MCF 10A (cell line): Measurements from ENCODE around the gene TRIM62. TPM values are rescaled to one million over a fixed set of nuclear protein-coding genes. Genes with fewer than 3 reads are reported as not detected.

Experiments
- BruUV-seq: library from RNA; stranded (reverse); fragments of 400-500 nt; replicated peaks from 2 replicates; lab custom pipeline; 2021; lab: Mats Ljungman, UMichigan
- CTCF ChIA-PET: fragments of 300-600 bp; sonication (Branson Sonifier 250); formaldehyde crosslinking; extraction: SDS; loops from one replicate; lab custom pipeline; 2021; ENCODE audit warnings: antibody characterized with exemption, inconsistent platforms; lab: Yijun Ruan, JAX
- POLR2A ChIA-PET: fragments of 300-600, 350-650 bp; sonication (Branson Sonifier 250); formaldehyde crosslinking; extraction: SDS; loops from one replicate; lab custom pipeline; 2020; ENCODE audit warnings: antibody characterized with exemption, inconsistent platforms; lab: Yijun Ruan, JAX
- DNase-seq: peaks from one replicate; pipeline ENCODE4 v3.0.0-alpha.2; 2018; ENCODE audit not compliant: unreplicated experiment
- H3K27ac Mint-ChIP-seq: one replicate; pipeline ENCODE4 v1.8.0; 2022; ENCODE audit warnings: mild to moderate bottlenecking, low read depth, mixed read lengths; ENCODE audit not compliant: unreplicated experiment
- H3K27me3 Mint-ChIP-seq: one replicate; pipeline ENCODE4 v1.8.0; 2022; ENCODE audit warnings: mixed read lengths; ENCODE audit not compliant: insufficient read depth, unreplicated experiment
- H3K36me3 Mint-ChIP-seq: one replicate; pipeline ENCODE4 v1.8.0; 2022; ENCODE audit warnings: mild to moderate bottlenecking, moderate library complexity, mixed read lengths; ENCODE audit not compliant: insufficient read depth, unreplicated experiment
- H3K4me1 Mint-ChIP-seq: one replicate; pipeline ENCODE4 v1.8.0; 2022; ENCODE audit warnings: mixed read lengths; ENCODE audit not compliant: insufficient read depth, unreplicated experiment
- H3K4me3 Mint-ChIP-seq: one replicate; pipeline ENCODE4 v1.8.0; 2022; ENCODE audit warnings: mild to moderate bottlenecking, moderate library complexity, mixed read lengths; ENCODE audit not compliant: unreplicated experiment
- H3K9me3 Mint-ChIP-seq: one replicate; pipeline ENCODE4 v1.8.0; 2022; ENCODE audit warnings: mixed read lengths; ENCODE audit not compliant: unreplicated experiment
- intact Hi-C: fragments of 100-400 bp; cut with micrococcal nuclease; formaldehyde crosslinking; loops from 2 replicates; pipeline ENCODE4 v1.14.1; 2022
- total RNA-seq: library from RNA; stranded (reverse); gene quantifications from 2 replicates; pipeline ENCODE4 v1.2.3, GENCODE V29; 2022
- TF ChIP-seq, protein P1 (sequence below): fragments of 200-600 bp; IDR thresholded peaks from one replicate; pipeline ENCODE4 v1.8.0; 2022; ENCODE audit warnings: antibody characterized with exemption, mild to moderate bottlenecking; ENCODE audit not compliant: unreplicated experiment

The TRIM62 gene
- total RNA-seq, 1 experiment from 2014 or later, result 2.4 TPM

GRCh38 chr1:33173091-33173490 is 8.8 kb downstream of the TRIM62 start:
- intact Hi-C loops, result no loop called here
- H3K27ac Mint-ChIP-seq, result no peak overlapping the region
- no TSS peak for BruUV-seq
- TF ChIP-seq, protein P1, sequence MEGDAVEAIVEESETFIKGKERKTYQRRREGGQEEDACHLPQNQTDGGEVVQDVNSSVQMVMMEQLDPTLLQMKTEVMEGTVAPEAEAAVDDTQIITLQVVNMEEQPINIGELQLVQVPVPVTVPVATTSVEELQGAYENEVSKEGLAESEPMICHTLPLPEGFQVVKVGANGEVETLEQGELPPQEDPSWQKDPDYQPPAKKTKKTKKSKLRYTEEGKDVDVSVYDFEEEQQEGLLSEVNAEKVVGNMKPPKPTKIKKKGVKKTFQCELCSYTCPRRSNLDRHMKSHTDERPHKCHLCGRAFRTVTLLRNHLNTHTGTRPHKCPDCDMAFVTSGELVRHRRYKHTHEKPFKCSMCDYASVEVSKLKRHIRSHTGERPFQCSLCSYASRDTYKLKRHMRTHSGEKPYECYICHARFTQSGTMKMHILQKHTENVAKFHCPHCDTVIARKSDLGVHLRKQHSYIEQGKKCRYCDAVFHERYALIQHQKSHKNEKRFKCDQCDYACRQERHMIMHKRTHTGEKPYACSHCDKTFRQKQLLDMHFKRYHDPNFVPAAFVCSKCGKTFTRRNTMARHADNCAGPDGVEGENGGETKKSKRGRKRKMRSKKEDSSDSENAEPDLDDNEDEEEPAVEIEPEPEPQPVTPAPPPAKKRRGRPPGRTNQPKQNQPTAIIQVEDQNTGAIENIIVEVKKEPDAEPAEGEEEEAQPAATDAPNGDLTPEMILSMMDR, result no peak
- DNase-seq, result no peak
- no peak overlapping the region for H3K4me3 Mint-ChIP-seq
- POLR2A ChIA-PET, result interaction anchor here (0.6 to 0.9 kb wide), 3 partner anchors 13 to 46 kb away, joined by 3 read pairs; no protein-coding TSS in a partner anchor
- CTCF ChIA-PET, result interaction anchor here (0.7 to 1.1 kb wide), 3 partner anchors 38 to 369 kb away, joined by 3 to 4 read pairs (median 3); no protein-coding TSS in a partner anchor
- peaks cover 6% of the 10 kb centered on the region for H3K4me1 Mint-ChIP-seq
- H3K36me3 Mint-ChIP-seq, result no peaks in the 10 kb centered on the region
- no peaks in the 10 kb centered on the region for H3K27me3 Mint-ChIP-seq
- H3K9me3 Mint-ChIP-seq, result no peaks in the 10 kb centered on the region

DNA sequence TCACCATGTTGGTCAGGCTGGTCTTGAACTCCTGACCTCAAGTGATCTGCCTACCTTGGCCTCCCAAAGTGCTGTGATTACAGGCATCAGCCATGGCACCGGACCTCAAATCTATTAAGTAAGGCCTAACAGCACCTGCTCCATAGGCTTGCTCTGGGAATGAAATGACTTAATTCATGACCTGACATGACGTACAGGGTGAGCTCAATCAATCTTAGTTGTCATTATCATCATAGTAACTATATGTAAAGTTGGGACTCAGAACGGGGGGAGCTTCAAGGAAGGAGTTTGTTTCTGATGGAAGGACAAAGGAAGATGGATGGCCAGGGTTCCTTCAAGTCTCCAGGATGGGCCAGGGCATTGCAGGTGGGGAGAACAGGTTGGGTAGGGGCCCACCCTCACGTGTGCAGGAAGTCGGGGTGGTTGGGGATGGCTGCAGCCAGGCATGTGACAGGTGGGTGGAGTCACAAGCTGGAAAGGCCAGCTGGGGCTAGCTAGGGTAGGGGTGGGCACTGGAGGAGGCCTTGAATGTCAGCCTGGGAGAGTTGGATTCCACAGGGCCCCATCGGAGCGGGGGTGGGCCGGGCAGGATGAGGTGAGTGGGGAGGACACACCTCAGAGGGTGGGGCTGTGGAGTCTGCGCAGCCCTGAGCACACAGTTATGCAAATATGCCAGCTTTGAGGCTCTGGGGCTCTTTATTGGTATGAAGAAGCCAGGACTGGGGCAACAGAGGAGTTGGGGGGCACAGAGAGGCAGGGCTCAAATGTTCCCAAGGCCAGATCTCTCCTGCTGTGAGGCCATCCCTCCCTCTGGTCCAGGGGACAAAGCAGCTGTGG is 9.6 kb downstream of the TRIM62 start:
- BruUV-seq, result no TSS peak
- H3K27ac Mint-ChIP-seq, result no peak overlapping the region
- DNase-seq, result no peak
- POLR2A ChIA-PET, result interaction anchor here (0.6 kb wide), 2 partner anchors 11 to 14 kb away, joined by 3 read pairs; no protein-coding TSS in a partner anchor
- H3K36me3 Mint-ChIP-seq, result no peaks in the 10 kb centered on the region
- CTCF ChIA-PET, result interaction anchor here (0.6 to 1.7 kb wide), 5 partner anchors 9 to 284 kb away, joined by 3 to 4 read pairs (median 3); partner anchors contain the start of gene TRIM62
- TF ChIP-seq, protein P1, result no peak
- H3K9me3 Mint-ChIP-seq, result no peaks in the 10 kb centered on the region
- no peak overlapping the region for H3K4me3 Mint-ChIP-seq
- peaks cover 6% of the 10 kb centered on the region for H3K4me1 Mint-ChIP-seq
- no peaks in the 10 kb centered on the region for H3K27me3 Mint-ChIP-seq
- intact Hi-C loops, result no loop called here

- Mint-ChIP-seq H3K4me3 (no peak overlapping the region), H3K9me3 (no peaks in the 10 kb centered on the region), H3K36me3 (no peaks in the 10 kb centered on the region), H3K27me3 (no peaks in the 10 kb centered on the region), H3K4me1 (peaks cover 6% of the 10 kb centered on the region), H3K27ac (no peak overlapping the region)
- TF ChIP-seq, protein P1, result no peak
- CTCF ChIA-PET, result interaction anchor here (1.2 to 1.7 kb wide), 2 partner anchors 8 to 11 kb away, joined by 3 to 4 read pairs; partner anchors contain the start of gene TRIM62
- POLR2A ChIA-PET, result no interaction called here
- BruUV-seq, result no TSS peak
- intact Hi-C loops, result no loop called here
- no peak for DNase-seq
Observed at GRCh38 chr1:33170351-33171274, 11.2 kb downstream of the TRIM62 start.
